ENCODE data around the gene GPR119.

DNA sequence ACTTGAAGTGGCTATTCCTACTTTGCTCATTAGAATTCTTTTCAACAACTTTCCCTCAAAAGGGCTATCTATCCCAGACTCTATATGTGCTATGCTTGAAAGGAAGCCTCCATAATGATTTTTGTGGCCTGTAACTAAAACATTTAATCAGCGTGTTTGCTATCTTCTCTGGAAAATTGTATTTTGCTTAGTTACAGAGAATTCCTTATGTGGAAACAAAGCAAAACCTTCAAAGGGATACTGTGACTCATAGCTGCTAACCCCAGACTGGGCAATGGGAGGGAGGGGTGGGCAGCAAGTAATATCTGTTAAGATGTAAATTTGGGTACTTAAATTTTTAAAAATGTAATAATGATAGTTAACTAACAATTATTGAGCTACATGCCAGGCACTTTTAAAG, 42.1 kb downstream of the GPR119 start:
- TF ChIP-seq, protein P1, sequence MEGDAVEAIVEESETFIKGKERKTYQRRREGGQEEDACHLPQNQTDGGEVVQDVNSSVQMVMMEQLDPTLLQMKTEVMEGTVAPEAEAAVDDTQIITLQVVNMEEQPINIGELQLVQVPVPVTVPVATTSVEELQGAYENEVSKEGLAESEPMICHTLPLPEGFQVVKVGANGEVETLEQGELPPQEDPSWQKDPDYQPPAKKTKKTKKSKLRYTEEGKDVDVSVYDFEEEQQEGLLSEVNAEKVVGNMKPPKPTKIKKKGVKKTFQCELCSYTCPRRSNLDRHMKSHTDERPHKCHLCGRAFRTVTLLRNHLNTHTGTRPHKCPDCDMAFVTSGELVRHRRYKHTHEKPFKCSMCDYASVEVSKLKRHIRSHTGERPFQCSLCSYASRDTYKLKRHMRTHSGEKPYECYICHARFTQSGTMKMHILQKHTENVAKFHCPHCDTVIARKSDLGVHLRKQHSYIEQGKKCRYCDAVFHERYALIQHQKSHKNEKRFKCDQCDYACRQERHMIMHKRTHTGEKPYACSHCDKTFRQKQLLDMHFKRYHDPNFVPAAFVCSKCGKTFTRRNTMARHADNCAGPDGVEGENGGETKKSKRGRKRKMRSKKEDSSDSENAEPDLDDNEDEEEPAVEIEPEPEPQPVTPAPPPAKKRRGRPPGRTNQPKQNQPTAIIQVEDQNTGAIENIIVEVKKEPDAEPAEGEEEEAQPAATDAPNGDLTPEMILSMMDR (IDR thresholded peaks at IDR 0.05; ENCODE audit: control extremely low read depth in 1 of 3, insufficient read depth in 1 of 3, low read depth in 1 of 3, low read length in 3 of 3): no peak
- no peak for TF ChIP-seq RAD21 (IDR thresholded peaks at IDR 0.05 in 1 of 2, conservative IDR thresholded peaks at IDR 0.05 in 1 of 2; ENCODE audit: low read depth in 2 of 2, low read length in 2 of 2)
- no peak for TF ChIP-seq CTBP2 (IDR thresholded peaks at IDR 0.05; ENCODE audit: borderline replicate concordance, insufficient read depth, insufficient read length, low read length)
- no peak for TF ChIP-seq ATF3 (IDR thresholded peaks at IDR 0.05; ENCODE audit: insufficient read depth, low read depth, low read length)
- TF ChIP-seq EGR1 (IDR thresholded peaks at IDR 0.05; ENCODE audit: borderline replicate concordance, low read depth, low read length): no peak
- TF ChIP-seq EP300 (IDR thresholded peaks at IDR 0.05; ENCODE audit: borderline replicate concordance in 1 of 2, low read depth in 2 of 2, low read length in 2 of 2): no peak
- TF ChIP-seq POLR2A (IDR thresholded peaks at IDR 0.05; ENCODE audit: control extremely low read depth in 1 of 2, low read depth in 2 of 2, low read length in 2 of 2): no peak
- no peak for TF ChIP-seq BRCA1 (IDR thresholded peaks at IDR 0.05; ENCODE audit: low read depth, low read length)
- TF ChIP-seq POLR2AphosphoS5 (IDR thresholded peaks at IDR 0.05; ENCODE audit: low read depth, low read length): no peak
